ENCODE data around the gene ZNRF1.
"Not testable (repeated sequence)": the region's sequence is repeated elsewhere in the genome, so short reads cannot be mapped to it uniquely, and the experiment has no call there.

ZNRF1 gene

GRCh38 chr16:75003931-75004330 is 5.1 kb downstream of the ZNRF1 start:
- no peak for DNase-seq

- no peak for DNase-seq
Measured at GRCh38 chr16:75004460-75004859, 5.6 kb downstream of the ZNRF1 start.

GRCh38 chr16:75005697-75006096 is 6.9 kb downstream of the ZNRF1 start:
- DNase-seq, result no peak

- no peak for DNase-seq
Measured at GRCh38 chr16:75007443-75007842, 8.6 kb downstream of the ZNRF1 start.

- DNase-seq, result no peak
Measured at GRCh38 chr16:75010427-75010826, 11.6 kb downstream of the ZNRF1 start.

- no peak for DNase-seq
Measured at GRCh38 chr16:75011634-75012307, 12.9 kb downstream of the ZNRF1 start.

GRCh38 chr16:75012380-75013081 is 13.7 kb downstream of the ZNRF1 start:
- peak in 1 of 2 experiments; percentile 24 for DNase-seq

- not testable (repeated sequence) for DNase-seq
Measured at GRCh38 chr16:75013123-75013522, 14.3 kb downstream of the ZNRF1 start.

GRCh38 chr16:75014318-75014717 is 15.5 kb downstream of the ZNRF1 start:
- DNase-seq, result no peak

- not testable (repeated sequence) for DNase-seq
Measured at GRCh38 chr16:75016451-75017081, 17.7 kb downstream of the ZNRF1 start.

GRCh38 chr16:75017670-75018525 is 19.1 kb downstream of the ZNRF1 start:
- DNase-seq, result no peak

GRCh38 chr16:75019007-75019406 is 20.2 kb downstream of the ZNRF1 start:
- no peak for DNase-seq

- no peak for DNase-seq
Measured at GRCh38 chr16:75019586-75019985, 20.8 kb downstream of the ZNRF1 start.

GRCh38 chr16:75021410-75021809 is 22.6 kb downstream of the ZNRF1 start:
- DNase-seq, result no peak

- no peak for DNase-seq
Measured at GRCh38 chr16:75022567-75022966, 23.7 kb downstream of the ZNRF1 start.

GRCh38 chr16:75023009-75023408 is 24.2 kb downstream of the ZNRF1 start:
- DNase-seq, result no peak

GRCh38 chr16:75024182-75024581 is 25.4 kb downstream of the ZNRF1 start:
- DNase-seq, result no peak

GRCh38 chr16:75024594-75024993 is 25.8 kb downstream of the ZNRF1 start:
- DNase-seq, result peak; percentile 83 to 95

GRCh38 chr16:75025761-75026160 is 26.9 kb downstream of the ZNRF1 start:
- no peak for DNase-seq

GRCh38 chr16:75026239-75026891 is 27.5 kb downstream of the ZNRF1 start:
- DNase-seq, result not testable (repeated sequence)

- no peak for DNase-seq
Measured at GRCh38 chr16:75026892-75027391, 28.1 kb downstream of the ZNRF1 start.
